ENCODE measurements around the gene ZMYND19.
A peak's percentile ranks its signal among the peaks of the same experiment; 100 is the strongest.

The ZMYND19 gene

DNA sequence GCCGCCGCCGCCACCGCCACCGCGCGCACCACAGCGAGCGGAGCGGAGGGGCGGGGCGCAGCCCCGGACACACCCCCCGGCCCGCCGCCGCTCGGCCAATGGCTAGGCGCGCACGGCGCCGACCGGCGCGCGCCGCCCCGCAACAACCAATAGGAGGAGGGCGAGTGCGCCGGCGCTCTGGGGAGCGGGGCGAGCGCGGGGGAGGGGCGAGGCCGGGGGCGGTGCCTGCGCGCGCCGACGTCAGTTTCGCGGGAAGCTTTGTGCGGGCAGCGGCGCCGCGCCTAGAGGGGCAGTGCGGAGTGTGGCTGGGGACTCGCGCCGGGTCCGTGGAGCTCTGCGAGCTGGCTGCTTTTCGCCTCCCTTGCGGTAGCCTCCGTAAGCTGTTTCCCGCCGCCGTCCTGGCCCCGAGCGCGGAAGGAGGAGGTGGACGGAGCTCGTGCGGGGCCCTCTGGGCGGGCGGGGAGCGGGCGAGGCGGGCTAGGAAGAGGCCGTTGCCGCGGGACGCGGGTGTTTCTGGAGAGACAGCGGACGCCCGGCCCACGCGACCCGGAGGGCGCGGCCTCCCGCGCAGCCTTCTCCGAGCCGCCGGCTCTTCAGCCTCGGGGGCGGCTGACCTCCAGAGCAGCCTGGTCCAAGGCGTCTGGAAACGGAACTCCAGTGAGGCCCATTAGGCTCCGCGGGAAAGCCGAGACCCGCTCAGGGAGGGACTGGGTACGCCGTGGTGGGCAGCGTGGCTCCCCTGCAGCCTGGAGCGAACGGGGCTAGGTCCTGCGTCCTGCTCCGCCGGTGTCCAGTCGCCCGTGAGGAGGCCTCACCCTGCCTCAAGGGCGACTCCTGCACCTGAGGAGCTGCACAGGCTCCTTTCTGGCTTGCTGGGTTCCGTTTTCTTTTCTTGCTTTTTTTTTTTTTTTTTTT is at the start of gene ZMYND19 (continued):
- TF ChIP-seq, protein P1, sequence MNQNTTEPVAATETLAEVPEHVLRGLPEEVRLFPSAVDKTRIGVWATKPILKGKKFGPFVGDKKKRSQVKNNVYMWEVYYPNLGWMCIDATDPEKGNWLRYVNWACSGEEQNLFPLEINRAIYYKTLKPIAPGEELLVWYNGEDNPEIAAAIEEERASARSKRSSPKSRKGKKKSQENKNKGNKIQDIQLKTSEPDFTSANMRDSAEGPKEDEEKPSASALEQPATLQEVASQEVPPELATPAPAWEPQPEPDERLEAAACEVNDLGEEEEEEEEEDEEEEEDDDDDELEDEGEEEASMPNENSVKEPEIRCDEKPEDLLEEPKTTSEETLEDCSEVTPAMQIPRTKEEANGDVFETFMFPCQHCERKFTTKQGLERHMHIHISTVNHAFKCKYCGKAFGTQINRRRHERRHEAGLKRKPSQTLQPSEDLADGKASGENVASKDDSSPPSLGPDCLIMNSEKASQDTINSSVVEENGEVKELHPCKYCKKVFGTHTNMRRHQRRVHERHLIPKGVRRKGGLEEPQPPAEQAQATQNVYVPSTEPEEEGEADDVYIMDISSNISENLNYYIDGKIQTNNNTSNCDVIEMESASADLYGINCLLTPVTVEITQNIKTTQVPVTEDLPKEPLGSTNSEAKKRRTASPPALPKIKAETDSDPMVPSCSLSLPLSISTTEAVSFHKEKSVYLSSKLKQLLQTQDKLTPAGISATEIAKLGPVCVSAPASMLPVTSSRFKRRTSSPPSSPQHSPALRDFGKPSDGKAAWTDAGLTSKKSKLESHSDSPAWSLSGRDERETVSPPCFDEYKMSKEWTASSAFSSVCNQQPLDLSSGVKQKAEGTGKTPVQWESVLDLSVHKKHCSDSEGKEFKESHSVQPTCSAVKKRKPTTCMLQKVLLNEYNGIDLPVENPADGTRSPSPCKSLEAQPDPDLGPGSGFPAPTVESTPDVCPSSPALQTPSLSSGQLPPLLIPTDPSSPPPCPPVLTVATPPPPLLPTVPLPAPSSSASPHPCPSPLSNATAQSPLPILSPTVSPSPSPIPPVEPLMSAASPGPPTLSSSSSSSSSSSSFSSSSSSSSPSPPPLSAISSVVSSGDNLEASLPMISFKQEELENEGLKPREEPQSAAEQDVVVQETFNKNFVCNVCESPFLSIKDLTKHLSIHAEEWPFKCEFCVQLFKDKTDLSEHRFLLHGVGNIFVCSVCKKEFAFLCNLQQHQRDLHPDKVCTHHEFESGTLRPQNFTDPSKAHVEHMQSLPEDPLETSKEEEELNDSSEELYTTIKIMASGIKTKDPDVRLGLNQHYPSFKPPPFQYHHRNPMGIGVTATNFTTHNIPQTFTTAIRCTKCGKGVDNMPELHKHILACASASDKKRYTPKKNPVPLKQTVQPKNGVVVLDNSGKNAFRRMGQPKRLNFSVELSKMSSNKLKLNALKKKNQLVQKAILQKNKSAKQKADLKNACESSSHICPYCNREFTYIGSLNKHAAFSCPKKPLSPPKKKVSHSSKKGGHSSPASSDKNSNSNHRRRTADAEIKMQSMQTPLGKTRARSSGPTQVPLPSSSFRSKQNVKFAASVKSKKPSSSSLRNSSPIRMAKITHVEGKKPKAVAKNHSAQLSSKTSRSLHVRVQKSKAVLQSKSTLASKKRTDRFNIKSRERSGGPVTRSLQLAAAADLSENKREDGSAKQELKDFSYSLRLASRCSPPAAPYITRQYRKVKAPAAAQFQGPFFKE (tag by site-specific recombination; IDR thresholded peaks at IDR 0.05; ENCODE audit: borderline replicate concordance): no peak
- TF ChIP-seq, protein P2, sequence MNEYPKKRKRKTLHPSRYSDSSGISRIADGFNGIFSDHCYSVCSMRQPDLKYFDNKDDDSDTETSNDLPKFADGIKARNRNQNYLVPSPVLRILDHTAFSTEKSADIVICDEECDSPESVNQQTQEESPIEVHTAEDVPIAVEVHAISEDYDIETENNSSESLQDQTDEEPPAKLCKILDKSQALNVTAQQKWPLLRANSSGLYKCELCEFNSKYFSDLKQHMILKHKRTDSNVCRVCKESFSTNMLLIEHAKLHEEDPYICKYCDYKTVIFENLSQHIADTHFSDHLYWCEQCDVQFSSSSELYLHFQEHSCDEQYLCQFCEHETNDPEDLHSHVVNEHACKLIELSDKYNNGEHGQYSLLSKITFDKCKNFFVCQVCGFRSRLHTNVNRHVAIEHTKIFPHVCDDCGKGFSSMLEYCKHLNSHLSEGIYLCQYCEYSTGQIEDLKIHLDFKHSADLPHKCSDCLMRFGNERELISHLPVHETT (tag by site-specific recombination; IDR thresholded peaks at IDR 0.05): no peak
- TF ChIP-seq, protein P3, sequence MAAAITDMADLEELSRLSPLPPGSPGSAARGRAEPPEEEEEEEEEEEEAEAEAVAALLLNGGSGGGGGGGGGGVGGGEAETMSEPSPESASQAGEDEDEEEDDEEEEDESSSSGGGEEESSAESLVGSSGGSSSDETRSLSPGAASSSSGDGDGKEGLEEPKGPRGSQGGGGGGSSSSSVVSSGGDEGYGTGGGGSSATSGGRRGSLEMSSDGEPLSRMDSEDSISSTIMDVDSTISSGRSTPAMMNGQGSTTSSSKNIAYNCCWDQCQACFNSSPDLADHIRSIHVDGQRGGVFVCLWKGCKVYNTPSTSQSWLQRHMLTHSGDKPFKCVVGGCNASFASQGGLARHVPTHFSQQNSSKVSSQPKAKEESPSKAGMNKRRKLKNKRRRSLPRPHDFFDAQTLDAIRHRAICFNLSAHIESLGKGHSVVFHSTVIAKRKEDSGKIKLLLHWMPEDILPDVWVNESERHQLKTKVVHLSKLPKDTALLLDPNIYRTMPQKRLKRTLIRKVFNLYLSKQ (tag by site-specific recombination; IDR thresholded peaks at IDR 0.05; ENCODE audit: borderline replicate concordance): no peak
- TF ChIP-seq ZNF423 (tag by site-specific recombination; IDR thresholded peaks at IDR 0.05): no peak
- no peak for TF ChIP-seq ZNF350 (tag by site-specific recombination; IDR thresholded peaks at IDR 0.05)
- TF ChIP-seq, protein P4, sequence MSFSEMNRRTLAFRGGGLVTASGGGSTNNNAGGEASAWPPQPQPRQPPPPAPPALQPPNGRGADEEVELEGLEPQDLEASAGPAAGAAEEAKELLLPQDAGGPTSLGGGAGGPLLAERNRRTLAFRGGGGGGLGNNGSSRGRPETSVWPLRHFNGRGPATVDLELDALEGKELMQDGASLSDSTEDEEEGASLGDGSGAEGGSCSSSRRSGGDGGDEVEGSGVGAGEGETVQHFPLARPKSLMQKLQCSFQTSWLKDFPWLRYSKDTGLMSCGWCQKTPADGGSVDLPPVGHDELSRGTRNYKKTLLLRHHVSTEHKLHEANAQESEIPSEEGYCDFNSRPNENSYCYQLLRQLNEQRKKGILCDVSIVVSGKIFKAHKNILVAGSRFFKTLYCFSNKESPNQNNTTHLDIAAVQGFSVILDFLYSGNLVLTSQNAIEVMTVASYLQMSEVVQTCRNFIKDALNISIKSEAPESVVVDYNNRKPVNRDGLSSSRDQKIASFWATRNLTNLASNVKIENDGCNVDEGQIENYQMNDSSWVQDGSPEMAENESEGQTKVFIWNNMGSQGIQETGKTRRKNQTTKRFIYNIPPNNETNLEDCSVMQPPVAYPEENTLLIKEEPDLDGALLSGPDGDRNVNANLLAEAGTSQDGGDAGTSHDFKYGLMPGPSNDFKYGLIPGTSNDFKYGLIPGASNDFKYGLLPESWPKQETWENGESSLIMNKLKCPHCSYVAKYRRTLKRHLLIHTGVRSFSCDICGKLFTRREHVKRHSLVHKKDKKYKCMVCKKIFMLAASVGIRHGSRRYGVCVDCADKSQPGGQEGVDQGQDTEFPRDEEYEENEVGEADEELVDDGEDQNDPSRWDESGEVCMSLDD (tag by site-specific recombination; IDR thresholded peaks at IDR 0.05): no peak
- TF ChIP-seq HOXA7 (CRISPR knock-in tag; IDR thresholded peaks at IDR 0.05; ENCODE audit: borderline replicate concordance): no peak
- TF ChIP-seq ZNF501 (tag by site-specific recombination; IDR thresholded peaks at IDR 0.05): 0 out of 2 replicates have a peak, but pooled peaks have one; percentile 66
- no peak for TF ChIP-seq ZNF837 (tag by site-specific recombination; IDR thresholded peaks at IDR 0.05)
- TF ChIP-seq ZNF214 (tag by site-specific recombination; IDR thresholded peaks at IDR 0.05; ENCODE audit: borderline replicate concordance): no peak
- TF ChIP-seq ZNF521 (tag by site-specific recombination; IDR thresholded peaks at IDR 0.05): no peak
- TF ChIP-seq, protein P5, sequence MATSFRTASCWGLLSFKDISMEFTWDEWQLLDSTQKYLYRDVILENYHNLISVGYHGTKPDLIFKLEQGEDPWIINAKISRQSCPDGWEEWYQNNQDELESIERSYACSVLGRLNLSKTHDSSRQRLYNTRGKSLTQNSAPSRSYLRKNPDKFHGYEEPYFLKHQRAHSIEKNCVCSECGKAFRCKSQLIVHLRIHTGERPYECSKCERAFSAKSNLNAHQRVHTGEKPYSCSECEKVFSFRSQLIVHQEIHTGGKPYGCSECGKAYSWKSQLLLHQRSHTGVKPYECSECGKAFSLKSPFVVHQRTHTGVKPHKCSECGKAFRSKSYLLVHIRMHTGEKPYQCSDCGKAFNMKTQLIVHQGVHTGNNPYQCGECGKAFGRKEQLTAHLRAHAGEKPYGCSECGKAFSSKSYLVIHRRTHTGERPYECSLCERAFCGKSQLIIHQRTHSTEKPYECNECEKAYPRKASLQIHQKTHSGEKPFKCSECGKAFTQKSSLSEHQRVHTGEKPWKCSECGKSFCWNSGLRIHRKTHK (tag by site-specific recombination; IDR thresholded peaks at IDR 0.05): no peak
- no peak for TF ChIP-seq ZNF548 (tag by site-specific recombination; IDR thresholded peaks at IDR 0.05)
- TF ChIP-seq ZNF558 (tag by site-specific recombination; IDR thresholded peaks at IDR 0.05): no peak
- TF ChIP-seq ZNF138 (tag by site-specific recombination; IDR thresholded peaks at IDR 0.05; ENCODE audit: borderline replicate concordance): no peak
- TF ChIP-seq MYNN (tag by site-specific recombination; IDR thresholded peaks at IDR 0.05; ENCODE audit: borderline replicate concordance): no peak
- no peak for TF ChIP-seq TCF7L2 (IDR thresholded peaks at IDR 0.05; ENCODE audit: borderline replicate concordance, low read depth, low read length)
- TF ChIP-seq, protein P6, sequence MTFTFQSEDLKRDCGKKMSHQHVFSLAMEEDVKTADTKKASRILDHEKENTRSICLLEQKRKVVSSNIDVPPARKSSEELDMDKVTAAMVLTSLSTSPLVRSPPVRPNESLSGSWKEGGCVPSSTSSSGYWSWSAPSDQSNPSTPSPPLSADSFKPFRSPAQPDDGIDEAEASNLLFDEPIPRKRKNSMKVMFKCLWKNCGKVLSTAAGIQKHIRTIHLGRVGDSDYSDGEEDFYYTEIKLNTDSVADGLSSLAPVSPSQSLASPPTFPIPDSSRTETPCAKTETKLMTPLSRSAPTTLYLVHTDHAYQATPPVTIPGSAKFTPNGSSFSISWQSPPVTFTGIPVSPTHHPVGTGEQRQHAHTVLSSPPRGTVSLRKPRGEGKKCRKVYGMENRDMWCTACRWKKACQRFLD (tag by site-specific recombination; IDR thresholded peaks at IDR 0.05): no peak
- TF ChIP-seq ZNF174 (tag by site-specific recombination; IDR thresholded peaks at IDR 0.05): no peak
- TF ChIP-seq ZNF302 (tag by site-specific recombination; IDR thresholded peaks at IDR 0.05; ENCODE audit: low read depth): no peak
- TF ChIP-seq ZSCAN30 (tag by site-specific recombination; IDR thresholded peaks at IDR 0.05): no peak
- no peak for TF ChIP-seq ZNF777 (tag by site-specific recombination; IDR thresholded peaks at IDR 0.05; ENCODE audit: borderline replicate concordance)
- no peak for TF ChIP-seq YY2 (tag by site-specific recombination; IDR thresholded peaks at IDR 0.05)
- peak; percentile 94 for TF ChIP-seq KLF8 (tag by site-specific recombination; IDR thresholded peaks at IDR 0.05)

All from HEK293 (cell line).